ENCODE measurements around the gene CCNK.

Gene CCNK

DNA sequence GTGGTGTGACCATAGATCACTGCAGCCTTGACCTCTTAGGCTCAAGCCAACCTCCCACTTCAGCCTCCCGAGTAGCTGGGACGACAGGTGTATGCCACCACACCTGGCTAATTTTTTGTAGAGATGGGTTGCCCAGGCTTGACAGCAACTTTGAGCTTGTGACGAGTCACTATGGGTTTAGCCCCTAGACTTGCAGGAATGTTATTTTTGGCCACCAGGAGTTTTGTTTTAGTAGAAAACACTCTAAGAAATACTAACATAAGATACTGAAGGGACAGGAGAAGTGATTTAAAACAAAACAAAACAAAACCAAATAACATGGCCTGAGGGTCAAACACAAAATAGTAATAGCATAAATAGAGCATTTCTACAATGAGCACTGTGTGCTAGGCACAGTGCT lies 27.0 kb upstream of the CCNK start:
- no peaks in the 10 kb centered on the region for H3K27me3 Mint-ChIP-seq (ENCODE audit: low read depth)
- H3K27ac Mint-ChIP-seq, result no peak overlapping the region
- H3K4me1 Mint-ChIP-seq (ENCODE audit: low read depth), result peaks cover 2% of the 10 kb centered on the region
- H3K36me3 Mint-ChIP-seq (ENCODE audit: low read depth), result peaks cover 39% of the 10 kb centered on the region
- no peaks in the 10 kb centered on the region for H3K9me3 Mint-ChIP-seq
- DNase-seq (ENCODE audit: low spot score), result no peak
- H3K4me3 Mint-ChIP-seq, result no peak overlapping the region

DNA sequence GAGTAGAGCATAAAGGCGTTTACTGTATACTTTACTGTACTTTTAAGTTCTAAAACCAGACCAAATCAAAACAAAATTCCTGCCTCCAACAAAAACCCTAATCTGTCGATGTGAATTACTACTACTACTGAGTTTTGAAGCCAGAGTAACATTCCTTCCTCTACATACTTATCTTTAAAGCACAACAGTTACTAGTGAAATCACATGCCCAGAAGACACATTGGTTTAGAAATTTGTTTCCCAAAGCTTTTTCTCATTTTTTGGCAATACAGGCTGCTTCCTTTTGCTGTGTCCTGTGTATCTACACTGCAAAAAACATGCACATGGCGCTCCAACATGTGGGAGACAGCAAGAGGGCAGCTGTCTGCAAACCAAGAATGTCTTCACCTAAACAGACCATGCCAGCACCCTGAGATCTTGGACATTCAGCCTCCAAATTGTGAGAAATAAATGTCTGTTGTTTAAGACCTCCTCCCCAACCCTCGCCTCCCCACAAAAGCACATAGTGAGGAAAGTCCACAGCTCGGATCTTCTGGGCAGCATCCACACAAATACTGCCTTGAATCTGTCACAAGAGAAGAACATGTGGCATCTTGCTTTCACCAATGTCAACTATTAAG lies 21.6 kb upstream of the CCNK start:
- Mint-ChIP-seq H3K36me3 (ENCODE audit: low read depth) (peaks cover 43% of the 10 kb centered on the region), H3K4me1 (ENCODE audit: low read depth) (peaks cover 7% of the 10 kb centered on the region), H3K4me3 (no peak overlapping the region), H3K27ac (no peak overlapping the region), H3K27me3 (ENCODE audit: low read depth) (no peaks in the 10 kb centered on the region), H3K9me3 (no peaks in the 10 kb centered on the region)
- DNase-seq (ENCODE audit: low spot score), result no peak

- H3K27ac Mint-ChIP-seq, result no peak overlapping the region
- H3K27me3 Mint-ChIP-seq (ENCODE audit: low read depth), result no peaks in the 10 kb centered on the region
- H3K4me1 Mint-ChIP-seq (ENCODE audit: low read depth), result peaks cover 7% of the 10 kb centered on the region
- H3K36me3 Mint-ChIP-seq (ENCODE audit: low read depth), result peaks cover 40% of the 10 kb centered on the region
- no peak overlapping the region for H3K4me3 Mint-ChIP-seq
- no peak for DNase-seq (ENCODE audit: low spot score)
- no peaks in the 10 kb centered on the region for H3K9me3 Mint-ChIP-seq
Observed at GRCh38 chr14:99460793-99461192, 20.4 kb upstream of the CCNK start.

DNA sequence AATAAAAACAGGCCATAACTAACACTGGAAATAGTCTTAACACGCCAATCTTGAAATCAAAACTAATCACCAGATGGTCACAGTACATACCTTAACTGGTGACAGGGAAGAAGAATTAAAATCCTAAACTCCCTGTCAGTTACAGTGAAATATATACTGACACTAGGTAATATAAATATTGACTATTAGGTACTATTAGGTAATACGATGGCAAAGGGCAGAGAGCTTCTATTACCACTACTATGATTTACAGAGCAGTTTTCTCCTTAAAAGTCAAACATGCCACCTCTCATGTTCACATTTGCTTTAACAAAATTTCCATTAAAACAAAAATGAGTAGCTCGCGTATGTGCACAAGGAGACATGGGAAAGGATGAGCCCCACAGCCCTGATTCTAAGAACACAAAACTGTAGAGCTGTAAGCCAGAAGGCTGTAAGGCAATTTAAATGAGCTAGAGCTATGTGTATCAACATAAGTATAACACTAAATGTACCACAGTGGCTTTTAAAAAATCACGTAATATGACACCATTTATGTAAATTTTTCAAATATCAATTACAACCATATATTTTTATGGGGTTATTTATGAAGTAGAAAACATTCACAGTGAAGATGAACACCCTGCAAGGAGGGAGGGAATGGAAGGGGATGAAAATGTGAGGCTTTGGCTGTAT lies 19.7 kb upstream of the CCNK start:
- peaks cover 39% of the 10 kb centered on the region for H3K36me3 Mint-ChIP-seq (ENCODE audit: low read depth)
- H3K9me3 Mint-ChIP-seq, result no peaks in the 10 kb centered on the region
- H3K27ac Mint-ChIP-seq, result peak overlapping the region; percentile 47
- peaks cover 7% of the 10 kb centered on the region for H3K4me1 Mint-ChIP-seq (ENCODE audit: low read depth)
- H3K27me3 Mint-ChIP-seq (ENCODE audit: low read depth), result no peaks in the 10 kb centered on the region
- DNase-seq (ENCODE audit: low spot score), result no peak
- no peak overlapping the region for H3K4me3 Mint-ChIP-seq

GRCh38 chr14:99462210-99462609 lies 19.0 kb upstream of the CCNK start:
- Mint-ChIP-seq H3K27me3 (ENCODE audit: low read depth) (no peaks in the 10 kb centered on the region), H3K4me1 (ENCODE audit: low read depth) (peaks cover 7% of the 10 kb centered on the region), H3K36me3 (ENCODE audit: low read depth) (peaks cover 32% of the 10 kb centered on the region), H3K27ac (peak overlapping the region; percentile 47), H3K9me3 (no peaks in the 10 kb centered on the region), H3K4me3 (no peak overlapping the region)
- no peak for DNase-seq (ENCODE audit: low spot score)

DNA sequence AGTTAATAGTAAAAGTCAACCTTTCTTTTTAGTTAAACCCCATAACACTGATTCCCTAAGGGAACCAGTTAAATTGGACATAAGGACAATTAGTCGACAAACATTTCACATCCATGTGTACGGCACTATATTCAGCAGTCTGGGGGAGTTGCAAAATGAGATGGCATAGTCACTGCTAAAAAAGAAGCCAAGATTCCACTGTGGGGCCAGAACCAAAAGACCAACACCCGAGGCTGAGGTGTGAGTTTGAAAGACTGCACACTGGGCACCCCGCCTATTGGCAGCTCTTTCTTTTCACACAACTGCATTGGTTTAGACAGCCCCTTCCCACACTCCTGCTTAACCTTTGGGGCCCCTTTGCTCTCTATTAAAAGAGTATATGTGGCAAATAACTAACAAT lies 17.2 kb upstream of the CCNK start:
- Mint-ChIP-seq H3K27ac (no peak overlapping the region), H3K27me3 (ENCODE audit: low read depth) (no peaks in the 10 kb centered on the region), H3K9me3 (no peaks in the 10 kb centered on the region), H3K4me1 (ENCODE audit: low read depth) (peaks cover 14% of the 10 kb centered on the region), H3K4me3 (no peak overlapping the region), H3K36me3 (ENCODE audit: low read depth) (peaks cover 26% of the 10 kb centered on the region)
- no peak for DNase-seq (ENCODE audit: low spot score)

DNA sequence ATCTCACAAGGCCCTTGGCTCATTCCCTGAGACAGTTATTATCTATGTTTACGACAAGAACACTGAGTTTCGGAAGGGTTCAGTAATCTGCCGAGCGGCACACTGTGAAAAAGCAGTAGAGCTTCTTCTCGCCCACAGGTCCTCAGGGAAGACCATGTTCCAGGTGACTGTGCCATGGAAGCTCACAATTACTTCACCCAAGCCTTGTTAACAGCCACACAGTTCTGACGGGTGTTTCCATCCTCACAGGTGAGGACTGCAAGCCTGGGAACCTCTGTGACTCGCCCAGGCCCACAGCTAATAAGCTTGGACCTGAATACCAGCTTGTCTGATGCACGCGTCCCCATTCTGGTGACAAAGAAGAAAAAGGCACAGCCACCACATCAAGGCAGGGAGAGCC lies 15.9 kb upstream of the CCNK start:
- H3K27me3 Mint-ChIP-seq (ENCODE audit: low read depth), result no peaks in the 10 kb centered on the region
- DNase-seq (ENCODE audit: low spot score), result no peak
- H3K27ac Mint-ChIP-seq, result no peak overlapping the region
- H3K4me3 Mint-ChIP-seq, result no peak overlapping the region
- H3K36me3 Mint-ChIP-seq (ENCODE audit: low read depth), result peaks cover 23% of the 10 kb centered on the region
- H3K9me3 Mint-ChIP-seq, result no peaks in the 10 kb centered on the region
- H3K4me1 Mint-ChIP-seq (ENCODE audit: low read depth), result peaks cover 14% of the 10 kb centered on the region

DNA sequence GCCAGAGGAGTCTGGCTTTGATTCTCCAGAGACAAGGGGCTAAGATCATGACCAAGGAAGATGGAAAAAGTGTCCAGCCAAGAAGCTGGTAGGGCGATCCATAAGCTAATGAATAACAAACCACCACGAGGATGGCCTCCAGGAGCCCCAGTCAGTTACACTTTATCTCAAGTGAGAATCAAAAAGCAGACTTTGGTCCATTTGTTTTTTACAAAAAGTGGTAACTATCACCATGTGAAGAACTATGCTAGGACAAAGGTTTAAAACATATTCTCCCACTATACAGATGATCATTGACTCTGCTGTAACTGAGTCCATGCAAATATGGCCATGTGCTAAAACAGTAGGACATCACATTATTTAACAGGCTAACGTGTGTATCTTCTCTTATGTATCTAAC lies 14.5 kb upstream of the CCNK start:
- no peak for DNase-seq (ENCODE audit: low spot score)
- Mint-ChIP-seq H3K4me1 (ENCODE audit: low read depth) (peaks cover 14% of the 10 kb centered on the region), H3K27me3 (ENCODE audit: low read depth) (no peaks in the 10 kb centered on the region), H3K27ac (no peak overlapping the region), H3K9me3 (no peaks in the 10 kb centered on the region), H3K4me3 (no peak overlapping the region), H3K36me3 (ENCODE audit: low read depth) (peaks cover 15% of the 10 kb centered on the region)

DNA sequence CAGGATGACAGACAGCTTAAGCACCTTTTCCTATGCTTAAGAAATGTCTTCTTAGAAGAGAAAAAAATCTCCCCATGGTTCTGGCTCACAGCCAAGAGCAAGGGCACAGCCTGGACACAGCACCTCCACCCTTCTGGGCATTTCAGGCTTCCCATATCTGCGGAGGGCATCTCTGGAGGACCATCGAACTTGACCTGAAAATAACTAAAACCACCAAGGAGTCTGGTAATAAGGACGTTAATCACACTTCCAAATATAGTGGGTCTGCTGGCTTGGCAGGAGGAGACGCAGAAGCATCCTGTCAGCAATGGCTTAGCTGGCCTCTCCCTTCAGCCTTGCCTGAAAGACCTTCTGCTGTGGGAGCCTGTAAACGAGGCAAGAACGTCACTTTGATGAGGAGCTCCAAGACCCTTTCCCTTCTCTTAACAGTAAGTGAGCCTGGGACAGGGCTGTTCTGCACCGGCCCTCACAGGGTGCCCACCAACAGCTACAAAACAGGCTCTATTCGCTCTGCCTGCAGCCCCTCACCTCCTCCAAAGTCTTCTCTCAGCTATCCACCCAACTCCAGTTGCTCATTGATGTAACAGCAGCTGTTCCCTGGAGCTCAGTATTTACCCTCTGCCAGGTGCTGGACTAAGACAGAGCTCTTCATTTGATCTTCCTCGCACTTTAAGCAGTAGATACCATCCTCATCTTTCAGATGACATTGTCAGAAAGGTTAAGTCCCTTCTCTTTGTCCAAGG lies 13.7 kb upstream of the CCNK start:
- no peaks in the 10 kb centered on the region for H3K27me3 Mint-ChIP-seq (ENCODE audit: low read depth)
- H3K9me3 Mint-ChIP-seq, result no peaks in the 10 kb centered on the region
- no peak overlapping the region for H3K27ac Mint-ChIP-seq
- H3K4me1 Mint-ChIP-seq (ENCODE audit: low read depth), result peaks cover 7% of the 10 kb centered on the region
- H3K36me3 Mint-ChIP-seq (ENCODE audit: low read depth), result peaks cover 7% of the 10 kb centered on the region
- DNase-seq (ENCODE audit: low spot score), result no peak
- no peak overlapping the region for H3K4me3 Mint-ChIP-seq

DNA sequence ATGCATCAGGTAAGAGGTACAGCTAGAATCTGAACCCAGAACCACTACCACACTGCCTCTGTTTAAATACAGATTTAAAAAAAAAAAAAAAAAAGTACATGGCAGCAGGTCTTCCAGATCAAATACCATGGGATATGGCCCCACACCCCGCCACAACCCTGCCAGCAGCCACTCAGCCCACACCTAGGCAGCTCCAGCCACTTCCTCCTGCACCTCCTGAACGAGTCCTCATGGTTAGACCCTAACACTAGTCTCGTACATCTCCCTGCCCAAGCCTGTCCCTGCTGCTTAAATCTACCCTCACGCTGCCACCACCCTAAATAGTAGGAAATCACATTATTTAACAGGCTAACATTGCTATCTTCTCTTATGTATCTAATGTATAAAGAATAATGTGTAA lies 13.1 kb upstream of the CCNK start:
- no peak for DNase-seq (ENCODE audit: low spot score)
- Mint-ChIP-seq H3K27me3 (ENCODE audit: low read depth) (no peaks in the 10 kb centered on the region), H3K27ac (no peak overlapping the region), H3K4me1 (ENCODE audit: low read depth) (peaks cover 7% of the 10 kb centered on the region), H3K4me3 (no peak overlapping the region), H3K36me3 (ENCODE audit: low read depth) (peaks cover 7% of the 10 kb centered on the region), H3K9me3 (no peaks in the 10 kb centered on the region)

- Mint-ChIP-seq H3K27ac (no peak overlapping the region), H3K36me3 (ENCODE audit: low read depth) (no peaks in the 10 kb centered on the region), H3K4me1 (ENCODE audit: low read depth) (peaks cover 7% of the 10 kb centered on the region), H3K27me3 (ENCODE audit: low read depth) (no peaks in the 10 kb centered on the region), H3K9me3 (no peaks in the 10 kb centered on the region), H3K4me3 (no peak overlapping the region)
- DNase-seq (ENCODE audit: low spot score), result no peak
Observed at GRCh38 chr14:99468836-99469592, 12.2 kb upstream of the CCNK start.

- H3K4me1 Mint-ChIP-seq (ENCODE audit: low read depth), result peaks cover 7% of the 10 kb centered on the region
- H3K36me3 Mint-ChIP-seq (ENCODE audit: low read depth), result no peaks in the 10 kb centered on the region
- H3K4me3 Mint-ChIP-seq, result no peak overlapping the region
- no peaks in the 10 kb centered on the region for H3K9me3 Mint-ChIP-seq
- no peak for DNase-seq (ENCODE audit: low spot score)
- H3K27me3 Mint-ChIP-seq (ENCODE audit: low read depth), result no peaks in the 10 kb centered on the region
- H3K27ac Mint-ChIP-seq, result no peak overlapping the region
Observed at GRCh38 chr14:99471731-99472130, 9.5 kb upstream of the CCNK start.

- H3K36me3 Mint-ChIP-seq (ENCODE audit: low read depth), result no peaks in the 10 kb centered on the region
- no peak overlapping the region for H3K4me3 Mint-ChIP-seq
- H3K27ac Mint-ChIP-seq, result no peak overlapping the region
- H3K27me3 Mint-ChIP-seq (ENCODE audit: low read depth), result no peaks in the 10 kb centered on the region
- H3K9me3 Mint-ChIP-seq, result no peaks in the 10 kb centered on the region
- DNase-seq (ENCODE audit: low spot score), result no peak
- peaks cover 9% of the 10 kb centered on the region for H3K4me1 Mint-ChIP-seq (ENCODE audit: low read depth)
Observed at GRCh38 chr14:99472937-99473336, 8.3 kb upstream of the CCNK start.

GRCh38 chr14:99473458-99473857 lies 7.8 kb upstream of the CCNK start:
- Mint-ChIP-seq H3K4me1 (ENCODE audit: low read depth) (peaks cover 9% of the 10 kb centered on the region), H3K27me3 (ENCODE audit: low read depth) (no peaks in the 10 kb centered on the region)

More at GRCh38 chr14:99473458-99473857, 7.8 kb upstream of the CCNK start:
- no peak overlapping the region for H3K27ac Mint-ChIP-seq
- H3K9me3 Mint-ChIP-seq, result no peaks in the 10 kb centered on the region
- peaks cover 2% of the 10 kb centered on the region for H3K36me3 Mint-ChIP-seq (ENCODE audit: low read depth)
- no peak for DNase-seq (ENCODE audit: low spot score)
- H3K4me3 Mint-ChIP-seq, result no peak overlapping the region
